Measurements from ENCODE around the gene NUP205. TPM values are rescaled to one million over a fixed set of nuclear protein-coding genes. Genes with fewer than 3 reads are reported as not detected.
A peak's percentile ranks its signal among the peaks of the same experiment; 100 is the strongest.

Gene NUP205
- total and polyA plus RNA-seq, 12 donors = 22.3 to 48.1 (median 35.4) TPM

- no peak overlapping the region for H3K27ac ChIP-seq
- H3K4me3 ChIP-seq = no peak overlapping the region
- no peaks in the 10 kb centered on the region for H3K9me3 ChIP-seq (replicated peaks in 1 of 3)
- DNase-seq = no peak
- no peaks in the 10 kb centered on the region for H3K36me3 ChIP-seq (replicated peaks in 1 of 2)
- H3K4me1 ChIP-seq (replicated peaks in 1 of 2) = peaks cover 9 to 18% of the 10 kb centered on the region in 2 donors
- intact Hi-C loops (cut with DNase I) = no loop called here
- H3K27me3 ChIP-seq = no peaks in the 10 kb centered on the region
- 63 to 89% (median 84%) methylated on average over 9 of the region's 9 CpGs for WGBS, 4 donors
- TF ChIP-seq POLR2A (IDR thresholded peaks at IDR 0.05) = no peak
- TF ChIP-seq CTCF (IDR thresholded peaks at IDR 0.05) = no peak
These were observed 101.6 kb downstream of the NUP205 start for GRCh38 chr7:135659159-135659846.

GRCh38 chr7:135661311-135662122, 103.8 kb downstream of the NUP205 start:
- Histone ChIP-seq H3K9me3 (replicated peaks in 1 of 3) (no peaks in the 10 kb centered on the region), H3K27me3 (no peaks in the 10 kb centered on the region), H3K27ac (peak overlapping the region in 4 of 5 donors; percentile 91 to 98 (median 96)), H3K36me3 (replicated peaks in 1 of 2) (no peaks in the 10 kb centered on the region), H3K4me1 (replicated peaks in 1 of 2) (peaks cover 9 to 25% of the 10 kb centered on the region in 2 donors), H3K4me3 (peak overlapping the region; percentile 47 to 96 (median 72))
- WGBS, 4 donors = 70 to 88% (median 75%) methylated on average over 11 to 14 of the region's 14 CpGs
- TF ChIP-seq CTCF (IDR thresholded peaks at IDR 0.05) = no peak
- TF ChIP-seq POLR2A (IDR thresholded peaks at IDR 0.05) = no peak
- intact Hi-C loops (cut with DNase I) = no loop called here
- no peak for DNase-seq

GRCh38 chr7:135662123-135662372, 104.3 kb downstream of the NUP205 start:
- 8 to 10% methylated on average over 17 of the region's 17 CpGs; no CpG with 5 or more reads in 2 of the 4 donors for WGBS, 4 donors
- H3K9me3 ChIP-seq (replicated peaks in 1 of 3) = no peaks in the 10 kb centered on the region
- intact Hi-C loops (cut with DNase I) = no loop called here
- TF ChIP-seq POLR2A (IDR thresholded peaks at IDR 0.05) (no peak), CTCF (IDR thresholded peaks at IDR 0.05) (peak in 2 of 6 experiments; percentile 76)
- peaks cover 9 to 29% of the 10 kb centered on the region in 2 donors for H3K4me1 ChIP-seq (replicated peaks in 1 of 2)
- H3K27ac ChIP-seq = peak overlapping the region in 4 of 5 donors; percentile 91 to 98 (median 96)
- no peaks in the 10 kb centered on the region for H3K27me3 ChIP-seq
- H3K36me3 ChIP-seq (replicated peaks in 1 of 2) = no peaks in the 10 kb centered on the region
- DNase-seq = no peak
- H3K4me3 ChIP-seq = peak overlapping the region; percentile 47 to 96 (median 72)

DNA sequence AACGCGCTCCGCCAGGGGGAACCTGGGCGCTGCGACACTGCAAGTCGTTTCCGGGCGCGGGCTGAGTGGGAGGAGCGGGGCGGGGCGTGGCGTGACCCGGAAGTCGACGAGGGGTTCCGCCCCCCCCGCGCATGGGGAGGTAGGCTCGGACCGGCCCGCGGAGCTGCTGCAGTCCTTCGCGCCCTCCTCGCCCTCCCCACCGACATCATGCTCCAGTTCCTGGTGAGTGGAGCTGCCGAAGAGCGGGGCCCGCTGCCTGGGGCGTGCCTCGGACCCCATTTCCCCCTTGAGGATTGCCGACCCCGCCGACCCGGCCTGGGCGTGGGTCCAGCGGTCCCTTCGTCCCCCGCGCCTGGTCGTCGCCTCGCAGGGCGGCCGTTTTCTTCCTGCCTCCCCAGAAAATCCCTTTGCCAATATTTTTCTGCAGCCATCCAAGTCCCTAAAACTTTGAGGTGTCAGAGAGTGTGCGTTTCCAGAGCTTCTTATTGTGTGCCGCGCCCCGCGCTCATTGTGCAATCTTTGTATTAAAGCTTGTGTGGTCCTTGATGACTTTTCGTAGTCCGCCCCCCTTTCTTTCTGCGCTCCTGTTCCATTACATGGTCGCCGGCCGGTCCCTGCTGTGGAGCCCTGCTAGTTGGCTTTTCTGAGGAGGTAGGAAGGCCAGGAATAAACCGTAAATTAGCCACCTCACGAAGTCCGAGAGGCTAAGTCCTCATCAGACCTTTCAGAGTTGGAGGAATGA, 104.8 kb downstream of the NUP205 start, which contains the start of gene STMP1:
TSS of gene STMP1 (plus strand) at position 142 of the 742 bp plus-strand sequence.
- H3K27ac ChIP-seq = peak within 1 kb of the TSS; percentile 88 to 98 (median 96)
- intact Hi-C loops (cut with DNase I) = no loop called here
- TF ChIP-seq POLR2A (IDR thresholded peaks at IDR 0.05) (peak; percentile 87 to 94), CTCF (IDR thresholded peaks at IDR 0.05) (peak in 4 of 6 experiments; percentile 66 to 94 (median 80))
- no peaks in the 10 kb centered on the region for H3K27me3 ChIP-seq
- H3K9me3 ChIP-seq (replicated peaks in 1 of 3) = no peaks in the 10 kb centered on the region
- no peaks in the 10 kb centered on the region for H3K36me3 ChIP-seq (replicated peaks in 1 of 2)
- peak; percentile 95 to 98 (median 98) for DNase-seq
- H3K4me1 ChIP-seq (replicated peaks in 1 of 2) = peaks cover 9 to 34% of the 10 kb centered on the region in 2 donors
- 0 to 1% (median 0%) methylated on average over 24 to 60 of the region's 60 CpGs for WGBS, 4 donors
- peak within 1 kb of the TSS; percentile 47 to 96 (median 72) for H3K4me3 ChIP-seq

Data from adrenal gland (tissue), 12 donors.